ENCODE measurements around the gene DNAAF5.
"Not testable (repeated sequence)": the region's sequence is repeated elsewhere in the genome, so short reads cannot be mapped to it uniquely, and the experiment has no call there.

DNAAF5 gene

DNA sequence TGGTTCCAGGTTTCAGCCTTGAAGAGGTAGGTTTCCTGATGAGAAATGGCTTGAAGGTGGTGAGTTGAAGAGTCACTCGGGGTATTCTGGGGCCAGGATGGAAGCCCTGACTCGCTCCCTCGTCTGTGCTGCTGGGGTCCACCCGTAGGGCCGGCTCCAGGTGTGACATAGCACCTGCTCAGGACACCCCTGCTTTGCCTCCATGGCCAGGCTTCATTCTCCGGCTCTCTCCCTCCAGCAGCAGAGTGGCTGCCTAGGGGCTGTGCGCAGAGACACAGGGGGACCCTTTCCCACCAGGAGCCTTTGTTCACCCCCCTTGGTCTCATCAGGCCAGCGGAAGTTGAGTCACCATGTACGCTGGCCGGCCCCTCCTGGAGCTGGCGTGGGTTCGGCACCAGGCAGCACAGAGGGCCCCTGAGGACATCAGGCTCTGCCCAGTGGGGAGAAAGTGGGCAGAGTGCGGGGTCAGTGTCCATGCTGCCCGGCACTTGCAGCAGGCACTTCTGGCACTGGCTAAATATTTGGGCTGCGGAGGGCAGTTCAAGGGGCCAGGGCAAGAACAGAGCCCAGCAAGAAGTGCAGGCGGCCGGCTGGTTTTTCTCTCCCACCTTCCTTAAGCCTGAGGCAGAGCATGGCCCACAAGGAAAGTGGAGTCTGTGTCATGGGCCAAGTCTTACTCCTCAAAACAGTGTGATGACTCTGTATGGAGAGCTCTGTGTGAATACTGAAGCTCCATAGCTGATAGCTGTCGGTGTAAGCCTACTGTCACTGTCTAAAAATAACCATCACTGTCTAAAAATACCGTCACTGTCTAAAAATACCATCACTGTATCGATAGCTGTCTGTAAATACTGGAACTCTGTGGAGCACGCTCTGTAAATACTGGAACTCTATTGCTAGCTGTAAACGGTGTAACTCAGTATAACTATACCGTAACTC, 4.3 kb downstream of the DNAAF5 start:
- no peak for DNase-seq

DNA sequence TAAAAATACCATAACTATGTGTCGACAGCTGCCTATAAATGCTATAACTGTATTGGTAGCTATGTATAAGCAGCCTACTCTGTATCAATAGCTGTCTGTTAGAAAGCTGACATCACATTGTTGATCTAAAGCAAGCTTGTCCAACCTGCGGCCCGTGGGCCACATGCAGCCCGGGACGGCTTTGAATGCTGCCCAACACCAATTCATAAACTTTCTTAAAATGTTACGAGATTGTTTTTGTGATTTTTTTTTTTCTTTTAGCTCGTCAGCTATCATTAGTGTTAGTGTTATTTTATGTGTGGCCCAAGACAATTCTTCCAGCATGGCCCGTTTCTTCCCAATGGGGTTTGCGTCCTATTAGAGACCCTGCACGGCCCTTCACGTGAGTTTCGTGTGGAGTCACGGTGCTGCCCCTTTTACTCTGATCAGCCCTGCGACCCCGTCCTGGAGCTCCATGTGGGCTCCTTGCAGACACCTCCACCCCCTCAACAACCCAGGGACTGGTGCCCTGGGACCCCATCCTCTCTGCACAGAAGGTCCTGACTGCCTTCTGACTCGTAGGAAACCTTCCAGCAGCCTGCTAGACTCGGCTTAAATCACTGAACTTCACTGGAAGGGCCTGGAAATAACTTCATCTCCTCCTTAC, 5.1 kb downstream of the DNAAF5 start:
- no peak for DNase-seq

DNA sequence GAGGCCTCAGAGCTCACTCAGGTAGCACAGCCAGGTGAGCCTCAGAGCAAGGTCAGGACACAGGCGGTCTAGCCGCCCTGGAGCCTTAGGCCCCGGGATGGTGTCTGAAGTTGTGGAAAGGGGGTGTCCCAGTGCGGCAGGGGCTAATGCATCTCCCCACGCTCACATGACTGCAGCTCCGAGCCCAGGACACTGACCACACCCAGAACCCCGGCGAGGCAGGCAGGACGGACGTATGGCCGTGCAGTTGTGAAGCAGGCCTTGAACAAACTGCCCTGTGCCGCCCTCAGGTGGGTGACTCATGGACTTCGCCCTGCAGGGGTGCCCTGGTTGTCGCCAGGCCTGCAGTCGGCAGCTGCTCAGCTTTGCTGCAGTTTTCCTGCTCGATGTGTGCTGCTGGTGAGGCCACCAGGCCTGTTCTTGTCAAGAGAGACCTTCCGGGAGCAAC, 5.6 kb downstream of the DNAAF5 start:
- DNase-seq: peak; percentile 39

GRCh38 chr7:732556-732955, 6.1 kb downstream of the DNAAF5 start:
- DNase-seq: no peak

- no peak for DNase-seq
Observed at GRCh38 chr7:734214-734613, 7.7 kb downstream of the DNAAF5 start.

DNA sequence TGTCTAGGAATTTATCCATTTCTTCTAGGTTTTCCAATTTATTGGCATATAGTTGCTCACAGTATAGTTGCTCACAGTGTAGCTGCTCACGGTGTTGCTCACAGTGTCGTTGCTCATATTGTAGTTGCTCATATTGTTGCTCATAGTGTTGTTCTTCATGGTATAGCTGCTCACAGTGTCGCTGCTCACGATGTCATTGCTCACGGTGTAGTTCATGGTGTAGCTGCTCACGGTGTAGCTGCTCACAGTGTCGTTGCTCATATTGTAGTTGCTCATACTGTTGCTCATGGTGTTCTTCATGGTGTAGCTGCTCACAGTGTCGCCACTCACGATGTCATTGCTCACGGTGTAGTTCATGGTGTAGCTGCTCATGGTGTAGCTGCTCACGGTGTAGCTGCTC, 8.3 kb downstream of the DNAAF5 start:
- no peak for DNase-seq

DNA sequence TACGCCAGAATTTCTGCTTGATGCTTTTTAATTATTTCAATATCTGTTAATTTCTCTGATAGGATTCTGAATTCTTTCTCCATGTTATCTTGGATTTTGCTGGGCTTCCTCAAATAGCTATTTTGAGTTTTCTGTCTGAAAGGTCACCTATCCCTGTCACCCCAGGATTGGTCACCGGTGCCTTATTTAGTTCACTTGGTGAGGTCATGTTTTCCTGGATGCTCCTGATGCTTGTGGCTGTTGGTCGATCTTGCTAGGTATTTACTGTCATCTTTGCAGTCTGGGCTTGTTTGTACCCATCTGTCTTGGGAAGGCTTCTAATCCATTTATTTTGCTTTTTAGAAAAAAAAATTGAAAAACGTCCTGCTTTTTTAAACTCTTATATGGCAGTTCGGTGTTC, 11.7 kb downstream of the DNAAF5 start:
- no peak for DNase-seq

DNA sequence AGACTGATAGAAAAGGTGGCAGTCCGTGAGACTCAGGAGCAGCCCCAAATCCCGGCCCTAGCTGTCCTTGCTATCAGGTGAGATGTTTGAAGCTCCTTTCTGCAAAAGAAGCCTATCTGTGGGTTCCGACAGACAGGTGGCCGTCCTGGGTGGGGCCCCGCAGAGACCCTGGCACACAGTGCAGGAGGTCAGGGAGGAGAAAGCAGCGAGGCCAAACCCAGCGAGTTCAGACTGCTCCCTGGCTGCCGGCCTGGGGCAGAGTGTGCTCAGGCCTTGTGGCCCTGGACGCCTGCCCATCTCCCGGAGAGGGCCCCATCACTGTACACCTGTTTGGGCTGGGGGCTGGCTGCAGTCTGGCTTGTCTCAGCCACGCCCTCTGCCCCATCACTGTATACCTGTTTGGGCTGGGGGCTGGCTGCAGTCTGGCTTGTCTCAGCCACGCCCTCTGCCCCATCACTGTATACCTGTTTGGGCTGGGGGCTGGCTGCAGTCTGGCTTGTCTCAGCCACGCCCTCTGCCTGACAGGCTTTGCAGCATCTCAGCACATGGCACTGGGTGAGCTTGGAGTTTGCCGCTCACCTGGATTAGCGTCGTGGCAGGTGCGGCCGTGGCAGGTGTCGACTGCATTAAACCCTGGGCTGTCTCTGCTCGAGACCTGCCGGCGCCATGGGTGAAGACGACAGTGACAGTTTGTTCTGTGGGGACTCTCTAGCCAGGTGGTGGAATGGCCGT, 12.4 kb downstream of the DNAAF5 start:
- no peak for DNase-seq

DNA sequence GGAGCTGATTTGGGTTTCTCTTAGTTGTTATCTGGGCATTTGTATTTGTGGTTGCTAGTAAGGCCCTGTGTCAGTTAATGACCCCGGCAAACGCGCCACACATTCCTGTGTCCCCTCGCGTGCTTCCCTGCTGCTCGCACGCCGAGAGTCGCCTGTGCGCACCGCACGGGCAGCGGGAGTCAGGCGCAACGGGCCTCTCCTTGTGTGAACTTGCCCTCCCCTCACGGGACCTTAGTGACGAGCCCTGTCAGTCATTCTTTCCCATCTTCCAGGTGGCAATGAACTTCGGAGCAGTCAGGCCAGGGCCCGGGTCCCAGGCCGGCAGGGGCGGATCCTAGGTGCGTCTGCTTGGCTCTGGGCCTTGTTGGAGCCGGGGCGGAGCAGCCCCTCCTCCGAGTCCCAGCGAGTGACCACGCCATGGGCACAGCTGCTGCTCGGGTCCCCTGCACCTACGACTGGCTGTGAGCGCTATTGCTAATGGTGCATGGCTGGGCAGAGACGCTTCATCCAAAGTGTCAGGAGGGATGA, 13.0 kb downstream of the DNAAF5 start:
- no peak for DNase-seq

DNA sequence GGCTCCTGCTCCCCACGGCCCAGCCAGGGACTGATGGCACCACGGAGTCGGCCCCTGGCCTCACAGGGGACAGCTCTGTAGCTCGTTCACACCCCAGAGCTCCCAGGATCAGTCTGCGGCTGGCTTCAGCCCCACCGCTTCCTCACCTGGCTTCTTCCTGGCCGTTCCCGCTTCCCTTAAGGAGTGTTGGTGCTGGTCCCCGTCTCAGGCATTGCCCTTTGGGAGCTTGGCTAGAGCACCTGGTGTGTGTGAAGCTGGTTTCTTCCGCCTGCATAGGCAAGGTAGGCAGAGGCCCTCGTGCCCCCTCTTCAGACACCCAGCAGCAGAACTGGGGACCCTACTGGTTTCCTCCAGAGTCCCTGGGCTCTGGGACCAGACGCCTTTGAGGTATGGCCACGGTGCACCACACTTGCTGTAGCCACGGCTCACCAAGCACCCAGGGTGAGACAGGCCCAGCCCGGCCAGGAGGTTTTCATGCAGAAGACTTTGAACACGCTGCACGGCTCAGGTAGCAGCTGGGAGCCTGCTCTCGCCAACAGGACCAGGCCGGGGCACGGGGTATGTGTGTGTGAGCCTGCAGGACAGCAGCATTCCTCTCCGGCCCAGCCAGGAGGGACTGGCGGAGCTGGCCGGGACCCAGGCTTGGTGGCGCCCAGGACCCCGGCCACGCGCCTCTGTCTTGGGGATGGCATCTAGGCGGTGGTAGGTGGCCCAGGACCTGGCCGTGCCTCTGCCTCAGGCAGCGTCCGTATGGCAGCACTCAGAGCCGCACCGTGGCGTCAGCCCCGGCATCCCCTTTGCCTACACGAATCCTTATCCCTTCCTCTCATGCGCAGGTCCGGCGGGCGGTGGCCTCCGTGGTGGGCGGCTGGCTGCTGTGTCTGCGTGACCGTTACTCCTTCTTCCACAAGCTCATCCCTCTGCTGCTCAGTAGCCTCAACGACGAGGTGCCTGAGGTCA, 13.8 kb downstream of the DNAAF5 start:
- DNase-seq: no peak

- no peak for DNase-seq
Observed at GRCh38 chr7:741191-741671, 14.7 kb downstream of the DNAAF5 start.

DNA sequence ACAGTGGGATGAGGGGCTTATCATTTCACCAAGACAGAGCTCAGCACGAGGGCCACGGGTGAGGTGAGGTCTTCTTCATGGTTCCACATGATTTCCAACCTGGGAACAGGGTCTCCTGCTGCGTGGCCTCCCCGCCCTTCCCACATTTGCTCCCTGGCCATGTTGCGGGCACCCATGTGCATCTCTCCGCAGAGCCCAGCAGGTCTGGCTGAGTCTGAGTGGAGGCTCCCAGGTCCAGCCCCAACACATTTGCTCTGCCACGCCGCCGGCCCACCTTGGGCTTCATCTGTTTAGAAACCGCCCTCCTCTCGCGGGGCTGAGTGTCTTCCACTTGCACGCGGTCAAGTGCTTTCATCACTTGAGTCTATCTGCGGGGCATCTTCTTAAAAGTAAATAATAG, 15.4 kb downstream of the DNAAF5 start:
- no peak for DNase-seq

DNA sequence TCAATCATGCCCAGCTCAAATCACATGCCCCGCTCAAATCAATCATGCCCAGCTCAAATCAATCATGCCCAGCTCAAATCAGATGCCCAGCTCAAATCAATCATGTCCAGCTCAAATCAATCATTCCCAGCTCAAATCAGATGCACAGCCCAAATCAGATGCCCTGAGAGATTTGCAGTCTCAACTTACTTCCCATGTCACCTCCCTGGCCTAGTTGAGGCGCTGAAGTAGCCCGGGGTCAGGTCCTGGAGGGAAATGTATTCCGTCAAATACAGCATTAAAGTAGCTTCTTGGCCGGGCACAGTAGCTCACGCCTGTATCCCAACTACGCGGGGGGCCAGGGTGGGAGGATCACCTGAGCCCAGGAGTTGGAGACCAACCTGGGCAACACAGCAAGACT, 16.3 kb downstream of the DNAAF5 start:
- no peak for DNase-seq

- DNase-seq: not testable (repeated sequence)
Observed at GRCh38 chr7:743341-744127, 17.0 kb downstream of the DNAAF5 start.

DNA sequence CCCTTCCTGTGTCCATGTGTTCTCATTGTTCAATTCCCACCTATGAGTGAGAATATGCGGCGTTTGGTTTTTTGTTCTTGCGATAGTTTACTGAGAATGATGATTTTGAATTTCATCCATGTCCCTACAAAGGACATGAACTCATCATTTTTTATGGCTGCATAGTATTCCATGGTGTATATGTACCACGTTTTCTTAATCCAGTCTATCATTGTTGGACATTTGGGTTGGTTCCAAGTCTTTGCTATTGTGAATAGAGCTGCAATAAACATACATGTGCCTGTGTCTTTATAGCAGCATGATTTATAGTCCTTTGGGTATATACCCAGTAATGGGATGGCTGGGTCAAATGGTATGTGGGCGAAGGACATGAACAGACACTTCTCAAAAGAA, 17.6 kb downstream of the DNAAF5 start:
- DNase-seq: not testable (repeated sequence)

GRCh38 chr7:744854-745430, 18.4 kb downstream of the DNAAF5 start:
- DNase-seq: no peak

- no peak for DNase-seq
Observed at GRCh38 chr7:745431-746154, 19.1 kb downstream of the DNAAF5 start.

- no peak for DNase-seq
Observed at GRCh38 chr7:746155-747061, 19.9 kb downstream of the DNAAF5 start.

GRCh38 chr7:747186-747585, 20.7 kb downstream of the DNAAF5 start:
- DNase-seq: no peak

Data from RPMI8226 (cell line).